Neural progenitor cell (in vitro differentiated cells): Measurements from ENCODE around the gene ETV6. TPM values are rescaled to one million over a fixed set of nuclear protein-coding genes. Genes with fewer than 3 reads are reported as not detected.

Experiments
- DNase-seq: peaks from one replicate; pipeline ENCODE4 v3.0.0-alpha.2; 2016; ENCODE audit warnings: low spot score
- H2AFZ ChIP-seq: fragments of 200-600 bp; sonication (generic); replicated peaks from 2 replicates; pipeline ENCODE4 v1.6.1; 2016; ENCODE audit warnings: antibody characterized with exemption
- H3F3A ChIP-seq: fragments of 200-600 bp; sonication (generic); 2 replicates; pipeline ENCODE4 v1.6.1; 2016; ENCODE audit warnings: antibody characterized with exemption, low read depth
- H3K27ac ChIP-seq: fragments of 200-600 bp; sonication (generic); 2 replicates; pipeline ENCODE4 v1.5.1; 2016; ENCODE audit warnings: mild to moderate bottlenecking
- H3K27me3 ChIP-seq: fragments of 200-600 bp; sonication (generic); 2 replicates; pipeline ENCODE4 v1.6.1; 2016; ENCODE audit warnings: mild to moderate bottlenecking, moderate library complexity
- H3K36me3 ChIP-seq: fragments of 200-600 bp; sonication (generic); 2 replicates; pipeline ENCODE4 v1.5.1; 2016
- H3K4me1 ChIP-seq: fragments of 200-600 bp; sonication (generic); 2 replicates; pipeline ENCODE4 v1.6.1; 2016; ENCODE audit warnings: mixed run types
- H3K4me2 ChIP-seq: fragments of 200-600 bp; sonication (generic); 2 replicates; pipeline ENCODE4 v1.6.1; 2016
- H3K4me3 ChIP-seq: fragments of 200-600 bp; sonication (generic); 2 replicates; pipeline ENCODE4 v1.5.1; 2016
- H3K79me2 ChIP-seq: fragments of 200-600 bp; sonication (generic); 2 replicates; pipeline ENCODE4 v1.6.1; 2016; ENCODE audit warnings: low read depth
- H3K9ac ChIP-seq: fragments of 200-600 bp; sonication (generic); 2 replicates; pipeline ENCODE4 v1.6.1; 2016
- H3K9me3 ChIP-seq: fragments of 200-600 bp; sonication (generic); 2 replicates; pipeline ENCODE4 v1.5.1; 2016; ENCODE audit warnings: low read depth
- H4K20me1 ChIP-seq: fragments of 200-600 bp; sonication (generic); 2 replicates; pipeline ENCODE4 v1.6.1; 2016; ENCODE audit warnings: low read depth
- H3K27ac Mint-ChIP-seq: 3 replicates; pipeline ENCODE4 v1.8.0; 2021; ENCODE audit warnings: mixed read lengths
- H3K27me3 Mint-ChIP-seq: 2 replicates; pipeline ENCODE4 v1.8.0; 2022; ENCODE audit warnings: low read depth, mild to moderate bottlenecking, inconsistent platforms, moderate library complexity, mixed read lengths; ENCODE audit not compliant: insufficient read depth
- H3K36me3 Mint-ChIP-seq: 3 replicates; pipeline ENCODE4 v1.8.0; 2021; ENCODE audit warnings: mixed read lengths
- H3K4me1 Mint-ChIP-seq: 3 replicates; pipeline ENCODE4 v1.8.0; 2021; ENCODE audit warnings: mixed read lengths
- H3K4me3 Mint-ChIP-seq: 3 replicates; pipeline ENCODE4 v1.8.0; 2021; ENCODE audit warnings: mild to moderate bottlenecking, moderate library complexity, mixed read lengths
- H3K9me3 Mint-ChIP-seq: 3 replicates; pipeline ENCODE4 v1.8.0; 2020; ENCODE audit warnings: mixed read lengths
- CTCF ChIP-seq: fragments of 200-600 bp; sonication (generic); IDR thresholded peaks from 2 replicates; pipeline ENCODE4 v1.5.1; 2017; ENCODE audit warnings: antibody characterized with exemption, mild to moderate bottlenecking
- EZH2 ChIP-seq: fragments of 200-600 bp; sonication (generic); IDR thresholded peaks from 2 replicates; pipeline ENCODE4 v1.6.1; 2017; ENCODE audit warnings: antibody characterized with exemption, mild to moderate bottlenecking, moderate library complexity
- EZH2phosphoT487 ChIP-seq: fragments of 200-600 bp; sonication (generic); IDR thresholded peaks from 2 replicates; pipeline ENCODE4 v1.6.1; 2017; ENCODE audit warnings: antibody characterized with exemption
- total RNA-seq: library from RNA; depleted of rRNA; stranded (reverse); fragments of >200 nt; gene quantifications from 2 replicates; pipeline ENCODE4 v1.2.3, GENCODE V29; 2015; ENCODE audit warnings: low replicate concordance

ETV6 gene
- total RNA-seq, 1 donor from 2014 or later: 6.2 TPM

- H3K4me2 ChIP-seq: no peak overlapping the region
- H3K9ac ChIP-seq: no peak overlapping the region
- H4K20me1 ChIP-seq: peaks cover 16% of the 10 kb centered on the region
- Mint-ChIP-seq H3K27ac (peak overlapping the region; percentile 98), H3K4me1 (peaks cover 43% of the 10 kb centered on the region), H3K36me3 (peaks cover 31% of the 10 kb centered on the region), H3K27me3 (peaks cover 4% of the 10 kb centered on the region), H3K9me3 (peaks cover 23% of the 10 kb centered on the region), H3K4me3 (peak overlapping the region; percentile 30)
- no peak overlapping the region for H2AFZ ChIP-seq
- no peaks in the 10 kb centered on the region for H3K27me3 ChIP-seq
- H3K36me3 ChIP-seq: no peaks in the 10 kb centered on the region
- no peaks in the 10 kb centered on the region for H3K79me2 ChIP-seq
- H3K4me3 ChIP-seq: no peak overlapping the region
- DNase-seq: no peak
- H3K27ac ChIP-seq: no peak overlapping the region
- no peak for TF ChIP-seq EZH2phosphoT487
- TF ChIP-seq EZH2: no peak
- no peak for TF ChIP-seq CTCF
- peaks cover 23% of the 10 kb centered on the region for H3F3A ChIP-seq
- peaks cover 27% of the 10 kb centered on the region for H3K4me1 ChIP-seq
- peaks cover 8% of the 10 kb centered on the region for H3K9me3 ChIP-seq
Observed at GRCh38 chr12:11863478-11863906, 214.0 kb downstream of the ETV6 start.

- peaks cover 39% of the 10 kb centered on the region for H3K4me1 Mint-ChIP-seq
- peaks cover 16% of the 10 kb centered on the region for H4K20me1 ChIP-seq
- H3K9me3 ChIP-seq: peaks cover 8% of the 10 kb centered on the region
- peaks cover 27% of the 10 kb centered on the region for H3K4me1 ChIP-seq
- H3K27me3 Mint-ChIP-seq: peaks cover 4% of the 10 kb centered on the region
- H3K36me3 ChIP-seq: no peaks in the 10 kb centered on the region
- no peak overlapping the region for H3K4me3 ChIP-seq
- no peaks in the 10 kb centered on the region for H3K79me2 ChIP-seq
- H3K27ac Mint-ChIP-seq: peak overlapping the region; percentile 98
- DNase-seq: no peak
- peaks cover 23% of the 10 kb centered on the region for H3K9me3 Mint-ChIP-seq
- H3K27ac ChIP-seq: no peak overlapping the region
- H3K27me3 ChIP-seq: no peaks in the 10 kb centered on the region
- no peak overlapping the region for H2AFZ ChIP-seq
- no peak overlapping the region for H3K9ac ChIP-seq
- H3K36me3 Mint-ChIP-seq: peaks cover 28% of the 10 kb centered on the region
- H3K4me3 Mint-ChIP-seq: no peak overlapping the region
- TF ChIP-seq EZH2 (no peak), CTCF (no peak), EZH2phosphoT487 (no peak)
- peaks cover 23% of the 10 kb centered on the region for H3F3A ChIP-seq
- no peak overlapping the region for H3K4me2 ChIP-seq
Observed at GRCh38 chr12:11863988-11864387, 214.5 kb downstream of the ETV6 start.

GRCh38 chr12:11865824-11866223 lies 216.3 kb downstream of the ETV6 start:
- H3K27ac Mint-ChIP-seq: no peak overlapping the region
- H3K9me3 Mint-ChIP-seq: peaks cover 23% of the 10 kb centered on the region
- H4K20me1 ChIP-seq: peaks cover 16% of the 10 kb centered on the region
- no peak overlapping the region for H3K27ac ChIP-seq
- H3K4me1 Mint-ChIP-seq: peaks cover 36% of the 10 kb centered on the region
- H3K4me1 ChIP-seq: peaks cover 35% of the 10 kb centered on the region
- no peaks in the 10 kb centered on the region for H3K36me3 ChIP-seq
- no peaks in the 10 kb centered on the region for H3K79me2 ChIP-seq
- DNase-seq: no peak
- H2AFZ ChIP-seq: no peak overlapping the region
- no peaks in the 10 kb centered on the region for H3K27me3 ChIP-seq
- peaks cover 30% of the 10 kb centered on the region for H3F3A ChIP-seq
- no peak overlapping the region for H3K4me3 Mint-ChIP-seq
- H3K4me3 ChIP-seq: no peak overlapping the region
- H3K36me3 Mint-ChIP-seq: peaks cover 34% of the 10 kb centered on the region
- H3K9me3 ChIP-seq: peaks cover 8% of the 10 kb centered on the region
- TF ChIP-seq EZH2phosphoT487: no peak
- no peak for TF ChIP-seq CTCF
- no peak for TF ChIP-seq EZH2
- peaks cover 4% of the 10 kb centered on the region for H3K27me3 Mint-ChIP-seq
- no peak overlapping the region for H3K4me2 ChIP-seq
- H3K9ac ChIP-seq: no peak overlapping the region
